Testis (tissue), 2 donors: ENCODE data around the gene GPR158.

Experiments used
- CTCF ChIP-seq, 3 experiments: fragments of 450-650 bp in 2 of 3; fragments of 200-600 bp in 1 of 3; sonication (generic) in 1 of 3; IDR thresholded peaks; one replicate each; pipeline ENCODE4 v1.5.1; 2016 to 2019; ENCODE audit warnings: antibody characterized with exemption in 3 of 3, mild to moderate bottlenecking in 2 of 3, moderate library complexity in 1 of 3
- POLR2A ChIP-seq: fragments of 450-650 bp; IDR thresholded peaks from one replicate; pipeline ENCODE4 v1.6.1; 2017; ENCODE audit warnings: antibody characterized with exemption, mild to moderate bottlenecking, moderate library complexity

- TF ChIP-seq CTCF (IDR thresholded peaks at IDR 0.05) (no peak), POLR2A (no peak)
Observed at GRCh38 chr10:25632802-25633201, 458.0 kb downstream of the GPR158 start.
